ENCODE data around the gene KDM4F. TPM values are rescaled to one million over a fixed set of nuclear protein-coding genes. Genes with fewer than 3 reads are reported as not detected.
"Not testable (repeated sequence)": the region's sequence is repeated elsewhere in the genome, so short reads cannot be mapped to it uniquely, and the experiment has no call there.

KDM4F gene
- total RNA-seq = not detected in 2 replicates
- long read RNA-seq = 0 reads

- H3K4me3 Mint-ChIP-seq; H3K36me3 Mint-ChIP-seq (ENCODE audit: low read depth); H3K27ac Mint-ChIP-seq (ENCODE audit: unreplicated experiment); H3K9me3 Mint-ChIP-seq; DNase-seq (ENCODE audit: low read depth, low spot score); H3K27me3 Mint-ChIP-seq (ENCODE audit: low read depth): not testable (repeated sequence)
- peaks cover 15% of the 10 kb centered on the region for H3K4me1 Mint-ChIP-seq
Observed at GRCh38 chr11:95049122-95049521, at the start of gene KDM4F. TSS of gene KDM4F (plus strand) at chr11:95049422.

GRCh38 chr11:95003716-95004115, 45.5 kb upstream of the KDM4F start:
- Mint-ChIP-seq H3K27ac (ENCODE audit: unreplicated experiment) (no peak overlapping the region), H3K4me3 (no peak overlapping the region), H3K36me3 (ENCODE audit: low read depth) (peaks cover 10% of the 10 kb centered on the region), H3K27me3 (ENCODE audit: low read depth) (no peaks in the 10 kb centered on the region), H3K4me1 (no peaks in the 10 kb centered on the region), H3K9me3 (peaks cover 7% of the 10 kb centered on the region)
- no peak for TF ChIP-seq CTCF (conservative IDR thresholded peaks at IDR 0.05)
- no peak for DNase-seq (ENCODE audit: low read depth, low spot score)

GRCh38 chr11:95005642-95006041, 43.6 kb upstream of the KDM4F start:
- no peak for TF ChIP-seq CTCF (conservative IDR thresholded peaks at IDR 0.05)
- H3K27me3 Mint-ChIP-seq (ENCODE audit: low read depth) = no peaks in the 10 kb centered on the region
- H3K27ac Mint-ChIP-seq (ENCODE audit: unreplicated experiment) = no peak overlapping the region
- H3K4me1 Mint-ChIP-seq = no peaks in the 10 kb centered on the region
- peaks cover 2% of the 10 kb centered on the region for H3K36me3 Mint-ChIP-seq (ENCODE audit: low read depth)
- DNase-seq (ENCODE audit: low read depth, low spot score) = no peak
- peaks cover 4% of the 10 kb centered on the region for H3K9me3 Mint-ChIP-seq
- H3K4me3 Mint-ChIP-seq = no peak overlapping the region

- no peak for DNase-seq (ENCODE audit: low read depth, low spot score)
- Mint-ChIP-seq H3K27me3 (ENCODE audit: low read depth) (no peaks in the 10 kb centered on the region), H3K4me1 (peaks cover 2% of the 10 kb centered on the region), H3K4me3 (no peak overlapping the region), H3K9me3 (peaks cover 4% of the 10 kb centered on the region), H3K27ac (ENCODE audit: unreplicated experiment) (no peak overlapping the region), H3K36me3 (ENCODE audit: low read depth) (peaks cover 2% of the 10 kb centered on the region)
- no peak for TF ChIP-seq CTCF (conservative IDR thresholded peaks at IDR 0.05)
Observed at GRCh38 chr11:95011376-95011775, 37.8 kb upstream of the KDM4F start.

GRCh38 chr11:95014184-95014821, 34.9 kb upstream of the KDM4F start:
- DNase-seq (ENCODE audit: low read depth, low spot score) = no peak
- H3K4me3 Mint-ChIP-seq = no peak overlapping the region
- H3K27ac Mint-ChIP-seq (ENCODE audit: unreplicated experiment) = no peak overlapping the region
- H3K27me3 Mint-ChIP-seq (ENCODE audit: low read depth) = no peaks in the 10 kb centered on the region
- peaks cover 5% of the 10 kb centered on the region for H3K4me1 Mint-ChIP-seq
- no peaks in the 10 kb centered on the region for H3K9me3 Mint-ChIP-seq
- TF ChIP-seq CTCF (conservative IDR thresholded peaks at IDR 0.05) = no peak
- H3K36me3 Mint-ChIP-seq (ENCODE audit: low read depth) = no peaks in the 10 kb centered on the region

GRCh38 chr11:95016139-95016538, 33.1 kb upstream of the KDM4F start:
- Mint-ChIP-seq H3K4me3 (no peak overlapping the region), H3K4me1 (peaks cover 5% of the 10 kb centered on the region), H3K27me3 (ENCODE audit: low read depth) (no peaks in the 10 kb centered on the region), H3K27ac (ENCODE audit: unreplicated experiment) (no peak overlapping the region), H3K9me3 (no peaks in the 10 kb centered on the region), H3K36me3 (ENCODE audit: low read depth) (no peaks in the 10 kb centered on the region)
- TF ChIP-seq CTCF (conservative IDR thresholded peaks at IDR 0.05) = no peak
- no peak for DNase-seq (ENCODE audit: low read depth, low spot score)

- not testable (repeated sequence) for H3K36me3 Mint-ChIP-seq (ENCODE audit: low read depth); H3K9me3 Mint-ChIP-seq; H3K4me3 Mint-ChIP-seq; DNase-seq (ENCODE audit: low read depth, low spot score); H3K27ac Mint-ChIP-seq (ENCODE audit: unreplicated experiment); H3K4me1 Mint-ChIP-seq; H3K27me3 Mint-ChIP-seq (ENCODE audit: low read depth)
Observed at GRCh38 chr11:95021468-95021867, 27.8 kb upstream of the KDM4F start.

All from neural crest cell (in vitro differentiated cells).